Progenitor cell of endocrine pancreas (in vitro differentiated cells): ENCODE data around the gene CFAP65. TPM values are rescaled to one million over a fixed set of nuclear protein-coding genes. Genes with fewer than 3 reads are reported as not detected.
A peak's percentile ranks its signal among the peaks of the same experiment; 100 is the strongest.

Experiments
- DNase-seq: peaks from one replicate; pipeline ENCODE4 v3.0.0; 2021; ENCODE audit warnings: low spot score; ENCODE audit not compliant: unreplicated experiment
- H3K27ac Mint-ChIP-seq: 2 replicates; pipeline ENCODE4 v1.8.0; 2021; ENCODE audit warnings: mild to moderate bottlenecking, moderate library complexity, mixed read lengths
- H3K27me3 Mint-ChIP-seq: 2 replicates; pipeline ENCODE4 v1.8.0; 2021; ENCODE audit warnings: mixed read lengths
- H3K36me3 Mint-ChIP-seq: 2 replicates; pipeline ENCODE4 v1.8.0; 2022; ENCODE audit warnings: mixed read lengths; ENCODE audit not compliant: insufficient read depth
- H3K4me1 Mint-ChIP-seq: 2 replicates; pipeline ENCODE4 v1.8.0; 2021; ENCODE audit warnings: low read depth, mixed read lengths
- H3K4me3 Mint-ChIP-seq: 2 replicates; pipeline ENCODE4 v1.8.0; 2021; ENCODE audit warnings: low read depth, mild to moderate bottlenecking, moderate library complexity, mixed read lengths
- H3K9me3 Mint-ChIP-seq: 2 replicates; pipeline ENCODE4 v1.8.0; 2021; ENCODE audit warnings: low read depth, mixed read lengths
- CTCF ChIP-seq: fragments of 200-600 bp; sonication (generic); IDR thresholded peaks from one replicate; pipeline ENCODE4 v1.5.0; 2021; ENCODE audit warnings: antibody characterized with exemption, mild to moderate bottlenecking; ENCODE audit not compliant: unreplicated experiment
- total RNA-seq: library from RNA; stranded (reverse); gene quantifications from 2 replicates; pipeline ENCODE4 v1.2.1, GENCODE V29; 2021

The CFAP65 gene
- total RNA-seq, 1 donor from 2014 or later, result 0.65 TPM

- Mint-ChIP-seq H3K4me1 (peaks cover 20% of the 10 kb centered on the region), H3K4me3 (peak overlapping the region; percentile 68), H3K27ac (peak overlapping the region; percentile 52), H3K9me3 (no peaks in the 10 kb centered on the region), H3K36me3 (no peaks in the 10 kb centered on the region), H3K27me3 (peaks cover 66% of the 10 kb centered on the region)
- TF ChIP-seq CTCF, result no peak
- DNase-seq, result no peak
Measured at GRCh38 chr2:218960309-218961165, 80.8 kb downstream of the CFAP65 start.

- Mint-ChIP-seq H3K36me3 (no peaks in the 10 kb centered on the region), H3K27ac (no peak overlapping the region), H3K9me3 (no peaks in the 10 kb centered on the region), H3K27me3 (peaks cover 73% of the 10 kb centered on the region), H3K4me3 (no peak overlapping the region), H3K4me1 (peaks cover 20% of the 10 kb centered on the region)
- peak; percentile 3 for TF ChIP-seq CTCF
- no peak for DNase-seq
Measured at GRCh38 chr2:218959761-218960308, 81.5 kb downstream of the CFAP65 start.

GRCh38 chr2:218959141-218959731, 82.1 kb downstream of the CFAP65 start, which contains the start of gene CDK5R2:
CDK5R2 (plus strand) TSS chr2:218959666; CDS start chr2:218959821, 155 bp downstream.
- Mint-ChIP-seq H3K36me3 (no peaks in the 10 kb centered on the region), H3K4me3 (peak within 1 kb of the TSS; percentile 75), H3K9me3 (no peaks in the 10 kb centered on the region), H3K27ac (peak within 1 kb of the TSS; percentile 52), H3K27me3 (peaks cover 78% of the 10 kb centered on the region), H3K4me1 (peaks cover 18% of the 10 kb centered on the region)
- no peak for TF ChIP-seq CTCF
- peak; percentile 87 for DNase-seq

GRCh38 chr2:218958276-218958675, 83.0 kb downstream of the CFAP65 start:
- Mint-ChIP-seq H3K4me3 (peak overlapping the region; percentile 33), H3K9me3 (no peaks in the 10 kb centered on the region), H3K36me3 (no peaks in the 10 kb centered on the region), H3K27me3 (peaks cover 76% of the 10 kb centered on the region), H3K27ac (no peak overlapping the region), H3K4me1 (peaks cover 9% of the 10 kb centered on the region)
- TF ChIP-seq CTCF, result no peak
- no peak for DNase-seq

GRCh38 chr2:218957671-218958070, 83.6 kb downstream of the CFAP65 start:
- H3K36me3 Mint-ChIP-seq, result no peaks in the 10 kb centered on the region
- H3K9me3 Mint-ChIP-seq, result no peaks in the 10 kb centered on the region
- no peak overlapping the region for H3K4me3 Mint-ChIP-seq
- no peak for DNase-seq
- TF ChIP-seq CTCF, result no peak
- H3K27ac Mint-ChIP-seq, result no peak overlapping the region
- H3K4me1 Mint-ChIP-seq, result peaks cover 8% of the 10 kb centered on the region
- H3K27me3 Mint-ChIP-seq, result peaks cover 79% of the 10 kb centered on the region
